Choroid plexus epithelial cell (primary cell): ENCODE data around the gene HTR2A.

ENCODE experiments used
- DNase-seq: peaks from one replicate; pipeline ENCODE4 v3.0.0-alpha.2; 2010; ENCODE audit warnings: low read depth
- H3K4me3 ChIP-seq: 2 replicates; pipeline ENCODE4 v1.5.1; 2011; ENCODE audit warnings: low read depth, mild to moderate bottlenecking, control low read depth, low read length, moderate library complexity
- TF ChIP-seq, protein P1 (sequence below): conservative IDR thresholded peaks from 2 replicates; pipeline ENCODE4 v1.5.1; 2011; ENCODE audit warnings: low read depth, mild to moderate bottlenecking, control low read depth, inconsistent platforms, low read length, moderate library complexity

The HTR2A gene

GRCh38 chr13:46804391-46804815 lies 92.5 kb downstream of the HTR2A start:
- TF ChIP-seq, protein P1, sequence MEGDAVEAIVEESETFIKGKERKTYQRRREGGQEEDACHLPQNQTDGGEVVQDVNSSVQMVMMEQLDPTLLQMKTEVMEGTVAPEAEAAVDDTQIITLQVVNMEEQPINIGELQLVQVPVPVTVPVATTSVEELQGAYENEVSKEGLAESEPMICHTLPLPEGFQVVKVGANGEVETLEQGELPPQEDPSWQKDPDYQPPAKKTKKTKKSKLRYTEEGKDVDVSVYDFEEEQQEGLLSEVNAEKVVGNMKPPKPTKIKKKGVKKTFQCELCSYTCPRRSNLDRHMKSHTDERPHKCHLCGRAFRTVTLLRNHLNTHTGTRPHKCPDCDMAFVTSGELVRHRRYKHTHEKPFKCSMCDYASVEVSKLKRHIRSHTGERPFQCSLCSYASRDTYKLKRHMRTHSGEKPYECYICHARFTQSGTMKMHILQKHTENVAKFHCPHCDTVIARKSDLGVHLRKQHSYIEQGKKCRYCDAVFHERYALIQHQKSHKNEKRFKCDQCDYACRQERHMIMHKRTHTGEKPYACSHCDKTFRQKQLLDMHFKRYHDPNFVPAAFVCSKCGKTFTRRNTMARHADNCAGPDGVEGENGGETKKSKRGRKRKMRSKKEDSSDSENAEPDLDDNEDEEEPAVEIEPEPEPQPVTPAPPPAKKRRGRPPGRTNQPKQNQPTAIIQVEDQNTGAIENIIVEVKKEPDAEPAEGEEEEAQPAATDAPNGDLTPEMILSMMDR: peak; percentile 21
- DNase-seq: peak; percentile 95
- no peak overlapping the region for H3K4me3 ChIP-seq

DNA sequence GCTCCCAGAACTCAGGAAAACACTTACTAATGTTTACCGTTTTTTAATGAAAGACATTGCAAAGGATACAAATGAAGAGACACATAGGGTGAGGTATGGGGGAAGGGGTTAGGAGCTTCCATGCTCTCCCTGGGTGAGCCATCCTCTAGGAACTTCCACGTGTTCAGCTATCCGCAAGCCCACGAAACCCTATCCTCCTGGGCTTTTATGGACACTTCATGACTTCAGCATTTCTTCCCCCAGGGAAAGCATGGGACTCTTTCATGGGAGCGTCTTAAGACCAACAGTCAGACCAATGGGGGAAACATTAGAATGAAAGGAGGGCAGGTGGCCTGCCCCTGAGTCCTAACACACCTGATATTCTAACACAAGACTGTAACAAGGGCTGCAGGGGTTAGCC lies 93.3 kb downstream of the HTR2A start:
- peak; percentile 16 for DNase-seq
- TF ChIP-seq, protein P1: no peak

GRCh38 chr13:46801858-46802257 lies 95.0 kb downstream of the HTR2A start:
- TF ChIP-seq, protein P1: no peak
- no peak overlapping the region for H3K4me3 ChIP-seq
- no peak for DNase-seq

More for the DNA sequence above, 93.3 kb downstream of the HTR2A start:
- no peak overlapping the region for H3K4me3 ChIP-seq

GRCh38 chr13:46799139-46799538 lies 97.7 kb downstream of the HTR2A start:
- TF ChIP-seq, protein P1: no peak
- H3K4me3 ChIP-seq: no peak overlapping the region
- DNase-seq: no peak

GRCh38 chr13:46797501-46798237 lies 99.2 kb downstream of the HTR2A start:
- TF ChIP-seq, protein P1: no peak
- peak overlapping the region; percentile 97 for H3K4me3 ChIP-seq
- DNase-seq: no peak

DNA sequence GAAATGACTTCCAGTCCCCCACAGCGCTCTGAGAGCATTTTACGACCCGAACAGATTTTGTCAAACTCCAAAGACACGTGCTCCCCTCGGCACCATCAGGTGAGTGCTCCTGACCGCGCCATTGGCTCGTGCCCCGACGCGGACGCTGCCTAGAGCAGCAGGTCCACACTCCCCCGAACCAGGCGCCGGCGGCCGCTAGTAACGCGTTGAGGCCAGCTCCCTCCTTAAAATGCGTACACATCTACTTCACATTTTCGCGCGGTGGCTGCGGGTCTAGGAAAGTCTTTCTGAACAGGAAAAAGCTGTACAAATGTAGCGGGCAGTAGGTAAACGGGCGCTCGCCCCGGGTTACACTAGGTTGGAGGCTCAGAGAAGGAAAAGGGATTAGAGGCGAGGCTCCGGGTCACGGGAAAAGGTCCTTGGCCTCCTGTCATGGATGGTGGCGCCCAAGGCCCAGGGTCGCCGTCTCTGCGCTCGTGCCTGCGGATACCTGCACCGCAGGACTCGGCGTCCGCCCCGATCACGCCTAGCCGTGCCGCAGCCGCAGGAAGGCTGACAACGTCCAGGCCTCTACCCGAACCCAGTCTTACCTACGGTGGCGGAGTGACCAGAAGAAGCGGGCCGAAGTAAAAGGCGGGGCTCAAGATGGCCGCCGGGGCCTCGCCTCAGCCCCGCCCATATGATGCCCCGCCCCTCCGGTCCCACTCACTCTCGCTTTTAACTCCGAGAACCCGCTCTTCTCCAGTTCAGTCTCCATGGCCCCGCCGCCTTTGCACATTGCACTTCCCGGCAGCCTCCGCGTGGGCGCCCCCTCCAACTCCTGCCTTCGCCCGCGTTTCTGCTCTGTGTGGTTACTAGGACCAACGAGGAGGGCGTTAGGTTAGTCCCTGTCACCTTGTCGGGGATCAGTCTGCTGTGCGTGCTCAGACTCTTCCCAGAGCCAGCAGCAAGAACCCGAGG lies 100.1 kb downstream of the HTR2A start, which contains the start of gene ESD:
ESD (minus strand) TSS at position 647 of the 960 bp plus-strand sequence. CDS start 5,748 bp downstream, outside the sequence.
- peak within 1 kb of the TSS; percentile 97 for H3K4me3 ChIP-seq
- TF ChIP-seq, protein P1: no peak
- peak; percentile 94 for DNase-seq
